MM.1S (cell line): ENCODE data around the gene RMND1.

Experiments used
- EZH2 ChIP-seq: fragments of 300-600 bp; sonication (generic); optimal IDR thresholded peaks from 2 replicates; pipeline ENCODE3; 2017; ENCODE audit warnings: low read depth, mild to moderate bottlenecking, antibody characterized with exemption, low read length, mixed read lengths
- EZH2phosphoT487 ChIP-seq: fragments of 300-600 bp; sonication (generic); IDR thresholded peaks from 2 replicates; pipeline ENCODE4 v1.6.1; 2018; ENCODE audit warnings: antibody characterized with exemption, low read length
- TF ChIP-seq, protein P1 (sequence below): fragments of 300-600 bp; sonication (generic); IDR thresholded peaks from 2 replicates; pipeline ENCODE4 v1.5.1; 2016; ENCODE audit warnings: antibody characterized with exemption, low read length, mixed read lengths

DNA sequence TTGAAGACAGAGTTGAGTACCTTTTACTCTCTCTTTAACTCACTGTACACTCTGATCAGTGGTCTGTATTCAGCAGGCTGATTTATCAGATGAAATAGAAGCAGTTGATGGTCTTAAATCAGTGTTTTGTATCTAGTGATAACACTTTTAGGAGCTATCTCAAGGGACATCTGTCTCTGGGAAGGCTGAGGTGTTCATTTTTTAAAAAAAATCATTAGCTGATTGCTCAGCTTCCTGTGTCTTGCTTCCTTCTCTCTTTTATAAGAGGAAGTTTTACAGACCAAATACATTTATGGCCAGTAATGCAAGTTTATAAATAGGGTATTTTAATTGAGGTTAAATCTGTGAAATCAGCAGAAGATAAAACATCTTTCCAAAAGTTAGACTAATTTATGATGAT, 29.9 kb upstream of the RMND1 start:
- TF ChIP-seq, protein P1, sequence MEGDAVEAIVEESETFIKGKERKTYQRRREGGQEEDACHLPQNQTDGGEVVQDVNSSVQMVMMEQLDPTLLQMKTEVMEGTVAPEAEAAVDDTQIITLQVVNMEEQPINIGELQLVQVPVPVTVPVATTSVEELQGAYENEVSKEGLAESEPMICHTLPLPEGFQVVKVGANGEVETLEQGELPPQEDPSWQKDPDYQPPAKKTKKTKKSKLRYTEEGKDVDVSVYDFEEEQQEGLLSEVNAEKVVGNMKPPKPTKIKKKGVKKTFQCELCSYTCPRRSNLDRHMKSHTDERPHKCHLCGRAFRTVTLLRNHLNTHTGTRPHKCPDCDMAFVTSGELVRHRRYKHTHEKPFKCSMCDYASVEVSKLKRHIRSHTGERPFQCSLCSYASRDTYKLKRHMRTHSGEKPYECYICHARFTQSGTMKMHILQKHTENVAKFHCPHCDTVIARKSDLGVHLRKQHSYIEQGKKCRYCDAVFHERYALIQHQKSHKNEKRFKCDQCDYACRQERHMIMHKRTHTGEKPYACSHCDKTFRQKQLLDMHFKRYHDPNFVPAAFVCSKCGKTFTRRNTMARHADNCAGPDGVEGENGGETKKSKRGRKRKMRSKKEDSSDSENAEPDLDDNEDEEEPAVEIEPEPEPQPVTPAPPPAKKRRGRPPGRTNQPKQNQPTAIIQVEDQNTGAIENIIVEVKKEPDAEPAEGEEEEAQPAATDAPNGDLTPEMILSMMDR = no peak
- TF ChIP-seq EZH2phosphoT487 = no peak
- no peak for TF ChIP-seq EZH2
